Prostate gland (tissue), 2 donors: Measurements from ENCODE around the gene SLC25A43. TPM values are rescaled to one million over a fixed set of nuclear protein-coding genes. Genes with fewer than 3 reads are reported as not detected.

Experiments used
- DNase-seq: peaks from one replicate; pipeline ENCODE4 v3.0.0-alpha.2; 2019; ENCODE audit warnings: low spot score
- H3K27ac ChIP-seq, 2 donors: fragments of 200-600 bp; sonication (generic); 2 replicates each; pipeline ENCODE4 v1.5.1; 2017 to 2019
- H3K27me3 ChIP-seq: fragments of 200-600 bp; sonication (generic); replicated peaks from 2 replicates; pipeline ENCODE4 v1.5.1; 2019; ENCODE audit not compliant: insufficient read depth
- H3K36me3 ChIP-seq, 2 donors: fragments of 200-600 bp; sonication (generic); 1 replicate in 1 of 2; 2 replicates in 1 of 2; pipeline versions ENCODE4 v1.5.1 to v1.8.1; 2017 to 2019
- H3K4me1 ChIP-seq: fragments of 200-600 bp; sonication (generic); replicated peaks from 2 replicates; pipeline ENCODE4 v1.5.1; 2019
- H3K4me3 ChIP-seq, 2 donors: fragments of 200-600 bp; sonication (generic); 2 replicates each; pipeline ENCODE4 v1.5.1; 2017 to 2019
- H3K9me3 ChIP-seq: fragments of 200-600 bp; sonication (generic); 2 replicates; pipeline ENCODE4 v1.5.1; 2017
- CTCF ChIP-seq, 4 experiments: fragments of 200-600 bp in 2 of 4; fragments of 450-650 bp in 2 of 4; sonication (generic) in 2 of 4; IDR thresholded peaks; 1 replicate in 3 of 4; 2 replicates in 1 of 4; pipeline ENCODE4 v1.5.1; 2016 to 2019; ENCODE audit warnings: antibody characterized with exemption in 4 of 4, mild to moderate bottlenecking in 2 of 4, moderate library complexity in 2 of 4
- POLR2A ChIP-seq: fragments of 450-650 bp; IDR thresholded peaks from one replicate; pipeline ENCODE4 v1.6.1; 2016; ENCODE audit warnings: antibody characterized with exemption, mild to moderate bottlenecking
- POLR2AphosphoS5 ChIP-seq: sonication (generic); formaldehyde crosslinking; IDR thresholded peaks from one replicate; pipeline ENCODE4 v1.6.1; 2017; ENCODE audit warnings: antibody characterized with exemption
- WGBS: methylation state at CpG from one replicate; pipeline ENCODE4 v1.1.5; 2018; 5-methylcytosine and 5-hydroxymethylcytosine counted together
- intact Hi-C: fragments of 100-400 bp; cut with DNase I; formaldehyde crosslinking; loops from one replicate; pipeline ENCODE4 v1.14.2; 2022
- total RNA-seq, 2 donors: library from RNA; depleted of rRNA; stranded (reverse); fragments of >200 nt; gene quantifications; one replicate each; pipeline ENCODE4 v1.1.0, GENCODE V29; 2016

The SLC25A43 gene
- total RNA-seq, 2 donors from 2014 or later, result 7.4 to 15.3 TPM

GRCh38 chrX:119419146-119419545 lies 20.0 kb downstream of the SLC25A43 start:
- no peaks in the 10 kb centered on the region for H3K36me3 ChIP-seq
- WGBS, result 85% methylated on average over 4 of the region's 4 CpGs
- H3K27me3 ChIP-seq, result no peaks in the 10 kb centered on the region
- no peak overlapping the region for H3K27ac ChIP-seq
- no peak for DNase-seq
- H3K9me3 ChIP-seq, result no peaks in the 10 kb centered on the region
- intact Hi-C loops, result no loop called here
- no peak overlapping the region for H3K4me3 ChIP-seq
- TF ChIP-seq CTCF (IDR thresholded peaks at IDR 0.05) (no peak), POLR2AphosphoS5 (no peak), POLR2A (no peak)
- H3K4me1 ChIP-seq, result no peaks in the 10 kb centered on the region

- Histone ChIP-seq H3K9me3 (no peaks in the 10 kb centered on the region), H3K27ac (no peak overlapping the region), H3K4me1 (no peaks in the 10 kb centered on the region), H3K27me3 (no peaks in the 10 kb centered on the region), H3K36me3 (no peaks in the 10 kb centered on the region), H3K4me3 (no peak overlapping the region)
- intact Hi-C loops, result no loop called here
- TF ChIP-seq POLR2AphosphoS5 (no peak), POLR2A (no peak), CTCF (IDR thresholded peaks at IDR 0.05) (no peak)
- DNase-seq, result no peak
- 100% methylated on average over 1 of the region's 2 CpGs for WGBS
Measured at GRCh38 chrX:119419898-119420297, 20.8 kb downstream of the SLC25A43 start.

- DNase-seq, result no peak
- 92% methylated on average over 7 of the region's 7 CpGs for WGBS
- H3K4me1 ChIP-seq, result no peaks in the 10 kb centered on the region
- TF ChIP-seq CTCF (IDR thresholded peaks at IDR 0.05) (no peak), POLR2A (no peak), POLR2AphosphoS5 (no peak)
- H3K9me3 ChIP-seq, result no peaks in the 10 kb centered on the region
- no peaks in the 10 kb centered on the region for H3K27me3 ChIP-seq
- H3K36me3 ChIP-seq, result no peaks in the 10 kb centered on the region
- no peak overlapping the region for H3K4me3 ChIP-seq
- no peak overlapping the region for H3K27ac ChIP-seq
- intact Hi-C loops, result no loop called here
Measured at GRCh38 chrX:119421016-119421705, 22.0 kb downstream of the SLC25A43 start.

- H3K4me3 ChIP-seq, result no peak overlapping the region
- intact Hi-C loops, result no loop called here
- no peaks in the 10 kb centered on the region for H3K4me1 ChIP-seq
- no peak overlapping the region for H3K27ac ChIP-seq
- H3K36me3 ChIP-seq, result no peaks in the 10 kb centered on the region
- TF ChIP-seq POLR2AphosphoS5 (no peak), CTCF (IDR thresholded peaks at IDR 0.05) (no peak), POLR2A (no peak)
- no peaks in the 10 kb centered on the region for H3K9me3 ChIP-seq
- DNase-seq, result no peak
- H3K27me3 ChIP-seq, result no peaks in the 10 kb centered on the region
- WGBS, result 97% methylated on average over 14 of the region's 14 CpGs
Measured at GRCh38 chrX:119423631-119424030, 24.5 kb downstream of the SLC25A43 start.

- WGBS, result 69% methylated on average over 6 of the region's 6 CpGs
- Histone ChIP-seq H3K9me3 (no peaks in the 10 kb centered on the region), H3K4me1 (no peaks in the 10 kb centered on the region), H3K4me3 (no peak overlapping the region), H3K36me3 (no peaks in the 10 kb centered on the region), H3K27me3 (no peaks in the 10 kb centered on the region), H3K27ac (no peak overlapping the region)
- intact Hi-C loops, result no loop called here
- TF ChIP-seq CTCF (IDR thresholded peaks at IDR 0.05) (no peak), POLR2AphosphoS5 (no peak), POLR2A (no peak)
- no peak for DNase-seq
Measured at GRCh38 chrX:119424999-119425398, 25.9 kb downstream of the SLC25A43 start.
